NCI-H2196 (cell line): ENCODE measurements around the gene STAT5A.

ENCODE experiments used
- DNase-seq: peaks from one replicate; lab custom pipeline; 2025; ENCODE audit not compliant: unreplicated experiment; lab: John Stamatoyannopoulos, UW

Gene STAT5A

GRCh38 chr17:42266918-42267766 lies 21.2 kb upstream of the STAT5A start:
- DNase-seq: no peak

GRCh38 chr17:42268236-42268635 lies 20.1 kb upstream of the STAT5A start:
- DNase-seq: no peak

DNA sequence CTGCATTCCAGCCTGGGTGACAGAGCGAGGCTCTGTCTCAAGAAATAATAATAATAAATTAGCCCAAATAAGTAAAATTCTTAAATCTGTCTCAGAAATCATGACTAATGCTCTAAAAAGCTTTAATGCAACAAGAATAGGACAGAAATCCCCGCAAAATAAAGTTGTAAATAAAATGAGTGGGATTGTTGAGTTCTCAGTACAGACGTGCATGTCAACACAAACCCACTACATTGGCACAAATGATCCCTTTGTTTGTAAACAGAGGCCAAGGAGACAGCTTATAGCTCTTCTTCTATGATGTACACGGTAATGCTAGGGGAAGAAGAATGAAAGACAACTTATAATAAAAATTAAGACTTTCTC lies 18.1 kb upstream of the STAT5A start:
- DNase-seq: no peak

GRCh38 chr17:42270596-42270995 lies 17.7 kb upstream of the STAT5A start:
- no peak for DNase-seq

GRCh38 chr17:42271006-42271778 lies 17.1 kb upstream of the STAT5A start:
- no peak for DNase-seq

GRCh38 chr17:42271779-42272035 lies 16.6 kb upstream of the STAT5A start:
- no peak for DNase-seq

DNA sequence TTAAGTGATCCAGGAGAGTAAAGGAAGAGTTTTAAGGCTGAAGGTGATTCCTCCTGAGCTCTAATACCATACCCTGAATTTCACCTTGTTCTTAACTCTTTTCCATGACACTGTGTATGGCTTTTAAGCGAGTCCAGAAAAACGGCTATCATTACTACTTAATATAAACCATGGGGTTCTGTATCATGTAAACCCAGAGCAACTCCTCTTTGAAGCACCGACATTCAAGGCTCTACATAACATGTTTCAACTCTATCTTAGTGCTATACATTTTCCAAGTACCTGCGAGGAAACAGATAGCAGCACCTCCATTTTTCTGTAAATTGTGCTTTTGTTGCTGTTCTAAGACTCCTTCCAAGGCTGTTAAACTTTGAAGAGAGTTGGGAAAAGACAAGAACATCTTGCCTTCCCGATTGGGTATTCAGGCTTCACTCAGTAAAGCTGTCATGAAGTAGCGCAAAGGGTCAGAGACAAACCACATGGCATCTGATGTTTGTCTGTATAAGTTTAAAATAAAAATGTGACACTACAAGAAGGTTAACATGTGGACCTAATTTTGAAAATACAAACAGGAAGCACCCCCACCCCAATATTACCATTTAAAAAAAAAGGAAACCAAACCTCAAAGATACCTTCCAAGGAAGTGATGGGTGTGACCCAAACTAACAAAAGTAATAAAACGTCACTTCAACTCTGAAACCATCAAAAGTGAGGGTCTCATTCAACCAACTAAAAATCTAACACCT lies 16.0 kb upstream of the STAT5A start:
- no peak for DNase-seq

DNA sequence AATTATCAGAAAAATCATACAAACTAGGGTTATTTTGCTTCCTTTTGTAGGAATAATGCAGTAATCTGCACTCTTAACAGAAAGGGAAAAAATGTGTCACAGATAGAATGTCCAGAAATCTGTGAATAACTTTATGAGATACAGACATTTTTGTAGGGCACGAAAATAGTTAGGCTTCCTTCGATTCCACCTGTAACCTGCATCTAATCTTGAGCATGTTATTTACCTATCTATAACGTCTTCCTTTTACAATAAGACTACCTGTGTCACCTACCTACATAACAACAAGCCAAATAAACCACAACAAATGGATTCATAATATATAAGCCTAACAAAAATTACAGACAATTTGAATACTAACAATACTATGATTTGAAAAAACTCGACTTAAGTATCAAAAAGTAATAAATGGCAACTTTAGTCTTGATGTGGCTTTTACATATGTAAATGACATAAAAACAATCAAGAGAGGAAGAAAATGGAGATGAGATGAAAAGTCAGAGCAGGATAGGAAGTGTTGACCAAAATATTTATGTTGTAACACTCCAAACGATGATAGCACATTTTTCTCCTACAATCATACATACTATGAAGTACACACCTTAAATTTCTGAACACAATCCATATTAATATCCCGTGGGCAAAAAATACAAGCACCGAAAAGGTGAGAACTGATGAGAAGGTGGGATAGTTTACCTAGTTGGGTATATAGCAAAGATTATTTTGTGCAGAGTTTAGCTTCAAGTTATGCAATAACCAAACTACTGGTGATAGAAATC lies 14.6 kb upstream of the STAT5A start:
- no peak for DNase-seq

GRCh38 chr17:42274253-42274542 lies 14.1 kb upstream of the STAT5A start:
- DNase-seq: no peak

- no peak for DNase-seq
These were observed 13.3 kb upstream of the STAT5A start for GRCh38 chr17:42274812-42275526.

- no peak for DNase-seq
These were observed 12.6 kb upstream of the STAT5A start for GRCh38 chr17:42275527-42276358.

DNA sequence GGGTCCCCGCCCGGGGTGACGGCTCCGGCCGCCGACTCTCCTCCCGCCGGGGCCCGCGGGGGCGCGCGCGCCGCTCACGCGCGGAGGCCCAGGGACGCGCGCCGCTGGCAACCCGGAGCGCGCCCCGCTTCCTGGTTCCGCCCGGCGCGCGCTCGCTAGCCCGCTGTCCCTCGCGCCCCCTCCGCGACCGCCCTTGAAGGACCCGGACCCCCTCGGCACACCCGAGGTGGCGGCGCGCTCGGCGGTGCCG lies 12.0 kb upstream of the STAT5A start, which contains the start of gene STAT5B:
Gene STAT5B, minus strand, starts transcription at position 33 of the 250 bp plus-strand sequence. CDS start 44,264 bp downstream, outside the sequence.
- DNase-seq: peak; percentile 62

DNA sequence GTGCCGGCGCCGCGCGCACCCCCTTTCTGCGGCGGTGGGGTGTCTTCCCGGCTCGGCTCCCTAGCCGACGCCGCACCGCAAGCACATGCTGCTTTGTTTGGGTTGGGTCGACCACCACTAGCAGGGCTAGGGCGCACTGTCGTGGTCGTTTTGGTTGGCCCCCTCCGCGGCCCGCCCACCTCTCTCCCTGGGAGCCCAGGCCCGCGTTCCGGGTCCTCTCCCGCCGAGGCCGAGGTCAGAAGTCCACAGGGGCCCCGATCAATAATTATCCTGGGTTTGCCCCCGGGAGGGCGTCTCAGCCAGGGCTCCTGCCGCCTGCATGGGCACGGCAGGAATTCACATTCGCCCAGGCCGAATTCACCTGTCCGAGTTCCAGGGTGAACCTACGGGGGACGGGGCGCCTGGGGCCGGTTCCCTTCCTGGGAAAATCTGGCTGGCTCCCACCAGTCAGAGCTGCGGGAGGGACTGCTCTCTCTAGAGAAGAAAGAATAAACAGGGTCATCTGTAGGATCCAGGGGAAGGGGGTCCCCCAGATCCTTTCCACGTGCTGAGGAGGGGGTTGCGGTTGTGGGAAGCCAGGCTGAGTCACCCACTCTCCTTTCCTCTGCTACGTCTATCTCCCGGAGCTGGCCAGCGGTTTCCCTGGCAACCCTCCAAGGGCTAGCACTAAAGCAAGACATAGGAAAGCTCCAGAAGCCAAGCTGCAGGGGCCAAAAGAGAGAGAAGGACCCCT lies 11.5 kb upstream of the STAT5A start:
- DNase-seq: peak; percentile 40

DNA sequence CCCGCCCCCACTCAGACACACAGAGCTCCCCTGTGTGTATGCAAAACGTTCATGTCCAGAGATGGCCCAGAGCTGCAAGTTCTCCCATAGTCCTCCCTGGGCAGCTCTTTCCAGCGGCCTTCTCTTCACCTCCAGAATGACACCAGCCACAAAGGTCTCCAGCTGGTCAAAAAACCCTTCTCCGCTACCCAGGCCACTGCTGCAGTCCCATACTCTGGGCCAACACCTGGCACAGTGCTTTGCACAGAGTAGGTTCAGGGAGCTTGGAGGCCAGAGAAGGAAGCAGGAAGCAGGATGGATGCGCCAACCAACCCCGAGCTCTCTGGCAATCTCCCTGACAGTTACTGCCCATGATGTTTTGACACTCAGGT lies 11.0 kb upstream of the STAT5A start:
- DNase-seq: peak; percentile 40

DNA sequence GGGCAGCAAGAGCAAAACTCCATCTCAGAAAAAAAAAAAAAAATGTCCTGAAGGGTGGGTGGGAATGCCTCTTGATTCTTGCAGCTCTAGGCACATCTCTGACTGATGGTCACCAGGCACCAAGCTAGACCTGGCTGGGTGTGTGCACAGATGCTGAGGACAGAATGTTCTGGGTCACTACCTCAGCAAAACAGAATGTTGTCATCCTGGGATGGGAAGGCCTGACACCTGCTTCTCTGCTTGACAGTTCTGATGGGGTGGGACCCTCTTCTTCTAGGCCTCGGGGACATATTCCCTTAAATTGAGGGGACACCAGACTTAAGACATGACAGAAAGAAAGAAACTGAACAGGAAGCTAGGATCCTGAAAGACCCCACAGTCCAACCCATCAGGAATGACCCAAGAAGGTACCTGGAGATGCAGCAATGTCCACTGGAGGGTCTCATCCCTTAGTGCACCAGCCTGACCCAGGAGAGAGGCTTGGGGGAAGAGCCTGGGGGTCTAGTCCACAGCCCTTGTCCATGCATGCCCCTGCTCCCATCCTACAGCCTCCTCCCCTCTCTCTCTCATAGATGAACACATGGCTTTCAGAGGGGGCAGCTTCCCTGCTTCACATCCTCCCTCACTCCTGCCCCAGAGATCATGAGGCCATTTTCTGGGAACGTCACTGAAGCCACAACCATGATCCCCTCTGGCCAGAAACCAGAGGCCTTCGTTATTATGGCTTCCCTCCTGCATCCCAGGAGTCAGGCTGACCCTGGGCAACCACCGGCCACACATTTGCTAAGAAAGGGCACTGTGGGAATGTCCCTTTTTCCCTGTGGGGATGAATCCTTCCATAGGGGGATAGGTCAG lies 8.3 kb upstream of the STAT5A start:
- DNase-seq: no peak

DNA sequence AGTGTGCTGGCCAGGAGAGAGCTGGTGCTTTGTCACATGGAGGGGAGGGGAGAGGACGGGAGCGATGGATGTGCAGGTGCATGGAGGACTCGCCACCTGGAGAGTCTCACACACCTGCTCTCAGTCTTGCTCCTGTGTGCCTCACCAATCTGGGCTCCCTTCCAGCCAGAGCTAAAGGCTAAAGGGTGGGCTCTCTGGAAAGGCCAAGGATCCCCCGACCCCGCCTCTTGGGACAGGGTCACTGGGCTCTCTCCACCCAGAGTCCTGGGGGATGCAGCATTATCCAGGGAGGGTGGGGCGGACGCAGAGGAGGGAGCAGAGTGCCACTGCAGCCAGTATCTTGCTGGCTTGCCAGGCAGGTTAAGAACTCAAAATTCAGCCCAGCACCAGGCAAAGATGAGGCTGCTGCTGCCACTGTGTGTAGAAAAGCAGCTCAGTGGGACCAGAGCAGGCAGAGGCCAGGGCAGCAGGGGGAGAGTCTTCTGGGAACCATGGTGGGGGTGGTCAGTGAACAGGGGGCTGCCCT lies 6.7 kb upstream of the STAT5A start:
- peak; percentile 63 for DNase-seq

- no peak for DNase-seq
These were observed 5.7 kb upstream of the STAT5A start for GRCh38 chr17:42282478-42283080.
